K562 (cell line): ENCODE measurements around the gene RGS12. TPM values are rescaled to one million over a fixed set of nuclear protein-coding genes. Genes with fewer than 3 reads are reported as not detected.
A peak's percentile ranks its signal among the peaks of the same experiment; 100 is the strongest.

Experiments used
- ATAC-seq: fragments of 200-7000 bp; cut with Tn5 transposase; 3 replicates; pipeline ENCODE4 v1.9.1; 2020; ENCODE audit warnings: moderate library complexity
- BruUV-seq: library from RNA; stranded (reverse); fragments of 400-500 nt; replicated peaks from 2 replicates; lab custom pipeline; 2021; lab: Mats Ljungman, UMichigan
- CTCF ChIA-PET: fragments of 300-600 bp; formaldehyde crosslinking; extraction: SDS; loops from one replicate; lab custom pipeline; 2021; ENCODE audit warnings: low intra/inter-chr PET ratio; lab: Yijun Ruan, JAX
- POLR2A ChIA-PET: fragments of 300-600, 350-650 bp; sonication (Branson Sonifier 250); formaldehyde crosslinking; extraction: SDS; loops from one replicate; lab custom pipeline; 2021; ENCODE audit warnings: antibody characterized with exemption, inconsistent platforms; lab: Yijun Ruan, JAX
- DNase-seq, 4 experiments: peaks; one replicate each; pipeline versions ENCODE4 v3.0.0 to v3.0.0-alpha.2; 2011 to 2018; ENCODE audit warnings: low spot score in 3 of 4, mixed read lengths in 3 of 4; ENCODE audit errors: extremely low read depth in 1 of 4
- FAIRE-seq: peaks from 2 replicates; lab custom pipeline; 2011; peaks lifted over from hg19 to GRCh38; lab: Jason Lieb, UNC
- H2AFZ ChIP-seq: 2 replicates; pipeline ENCODE4 v1.6.0; 2011; ENCODE audit warnings: low read depth, low read length, control low read depth, inconsistent platforms
- H3K27ac ChIP-seq: fragments of 200-600 bp; 3 replicates; pipeline ENCODE4 v1.8.0; 2011; ENCODE audit warnings: low read depth, mild to moderate bottlenecking, control low read depth, inconsistent platforms, low read length, moderate library complexity, mixed read lengths; ENCODE audit errors: extremely low read depth
- H3K27me3 ChIP-seq, 2 experiments: fragments of 300-600 bp in 1 of 2; 2 replicates in 1 of 2; 3 replicates in 1 of 2; pipeline versions ENCODE4 v1.6.0 to v1.8.0; 2011; ENCODE audit warnings: inconsistent platforms in 2 of 2, low read length in 2 of 2, mild to moderate bottlenecking in 1 of 2, mixed read lengths in 1 of 2, moderate library complexity in 1 of 2; ENCODE audit not compliant: control insufficient read depth in 2 of 2, insufficient read depth in 2 of 2
- H3K36me3 ChIP-seq: fragments of 300-600 bp; 3 replicates; pipeline ENCODE4 v1.8.0; 2011; ENCODE audit warnings: mild to moderate bottlenecking, low read length, inconsistent platforms; ENCODE audit not compliant: control insufficient read depth, insufficient read depth
- H3K4me1 ChIP-seq, 2 experiments: fragments of 200-600 bp in 1 of 2; replicated peaks in 1 of 2; 2 replicates in 1 of 2; 3 replicates in 1 of 2; pipeline versions ENCODE4 v1.5.1 to v1.8.0; 2011; ENCODE audit warnings: inconsistent platforms in 2 of 2, low read length in 2 of 2, mild to moderate bottlenecking in 1 of 2, mixed read lengths in 1 of 2, moderate library complexity in 1 of 2; ENCODE audit not compliant: control insufficient read depth in 2 of 2, insufficient read depth in 2 of 2
- H3K4me2 ChIP-seq: 2 replicates; pipeline ENCODE4 v1.6.1; 2011; ENCODE audit warnings: low read length, control low read depth, inconsistent platforms, mixed read lengths; ENCODE audit not compliant: insufficient read depth
- H3K4me3 ChIP-seq: fragments of 200-600 bp; sonication (generic), shearing (Covaris generic); 2 replicates; pipeline ENCODE4 v1.5.1; 2016; ENCODE audit warnings: control low read depth, inconsistent platforms
- H3K79me2 ChIP-seq: fragments of 200-600 bp; 3 replicates; pipeline ENCODE4 v1.8.0; 2011; ENCODE audit warnings: low read length, inconsistent platforms; ENCODE audit not compliant: control insufficient read depth, insufficient read depth
- H3K9ac ChIP-seq, 2 experiments: 2 replicates each; pipeline versions ENCODE4 v1.6.0 to v1.6.1; 2011; ENCODE audit warnings: low read depth in 2 of 2, low read length in 2 of 2, control low read depth in 1 of 2, inconsistent platforms in 1 of 2, mild to moderate bottlenecking in 1 of 2, mixed read lengths in 1 of 2; ENCODE audit not compliant: insufficient read depth in 1 of 2
- H3K9me1 ChIP-seq: one replicate; pipeline ENCODE4 v1.6.0; 2011; ENCODE audit warnings: inconsistent platforms, mild to moderate bottlenecking, low read length, moderate library complexity; ENCODE audit not compliant: control insufficient read depth, insufficient read depth
- H3K9me3 ChIP-seq: replicated peaks from 2 replicates; pipeline ENCODE4 v1.5.1; 2011; ENCODE audit warnings: low read depth, low read length, inconsistent platforms; ENCODE audit not compliant: control insufficient read depth, insufficient read depth
- H4K20me1 ChIP-seq: replicated peaks from 2 replicates; pipeline ENCODE4 v1.6.1; 2011; ENCODE audit warnings: low read length, inconsistent platforms, mixed read lengths; ENCODE audit not compliant: control insufficient read depth, insufficient read depth
- CEBPB ChIP-seq: fragments of 450-650 bp; IDR thresholded peaks from 2 replicates; pipeline ENCODE4 v1.6.1; 2016; ENCODE audit warnings: missing genetic modification characterization, missing compliant biosample characterization
- ELK3 ChIP-seq: fragments of 450-650 bp; formaldehyde crosslinking; IDR thresholded peaks from 2 replicates; pipeline ENCODE4 v1.4.0; 2020; ENCODE audit warnings: mild to moderate bottlenecking
- FOXJ2 ChIP-seq: fragments of 200-800 bp; sonication (Bioruptor generic); IDR thresholded peaks from 2 replicates; pipeline ENCODE4 v1.6.1; 2016; ENCODE audit warnings: missing genetic modification characterization, missing compliant biosample characterization
- KAT2B ChIP-seq: IDR thresholded peaks from one replicate; pipeline ENCODE4 v1.6.1; 2012; ENCODE audit warnings: low read depth, mild to moderate bottlenecking, control low read depth, inconsistent platforms, low read length, moderate library complexity
- NFATC3 ChIP-seq: fragments of 450-650 bp; IDR thresholded peaks from 2 replicates; pipeline ENCODE4 v1.6.1; 2017; ENCODE audit warnings: mild to moderate bottlenecking
- NFYB ChIP-seq: IDR thresholded peaks from 2 replicates; pipeline ENCODE4 v1.6.1; 2011; ENCODE audit warnings: mild to moderate bottlenecking, moderate library complexity; ENCODE audit not compliant: insufficient read length; ENCODE audit errors: extremely low read depth
- SMARCE1 ChIP-seq: fragments of 450-650 bp; IDR thresholded peaks from 2 replicates; pipeline ENCODE4 v1.7.1; 2016; ENCODE audit warnings: mild to moderate bottlenecking
- XRCC4 ChIP-seq: IDR thresholded peaks from one replicate; pipeline ENCODE4 v1.6.1; 2011; ENCODE audit not compliant: insufficient read depth, insufficient read length; ENCODE audit errors: extremely low read depth
- ZNF253 ChIP-seq: fragments of 250-450 bp; sonication (Bioruptor Pico); conservative IDR thresholded peaks from 2 replicates; pipeline ENCODE4 v1.6.1; 2021; ENCODE audit warnings: mild to moderate bottlenecking
- WGBS: fragments of 100-300 bp; shearing (Covaris generic); methylation state at CpG from one replicate; pipeline ENCODE4 v1.1.6; 2016; ENCODE audit warnings: low coverage, mixed read lengths; ENCODE audit not compliant: insufficient coverage; ENCODE audit errors: missing lambda C conversion rate; 5-methylcytosine and 5-hydroxymethylcytosine counted together
- in situ Hi-C: fragments of 300-500 bp; cut with MboI; formaldehyde crosslinking; loops from 4 replicates; pipeline ENCODE4 v1.15.0; 2018; ENCODE audit warnings: inconsistent platforms, mixed read lengths
- intact Hi-C: fragments of 100-400 bp; cut with micrococcal nuclease; formaldehyde crosslinking; loops from 2 replicates; pipeline ENCODE4 v1.14.2; 2022
- polyA plus RNA-seq, 8 experiments: library from polyadenylated mRNA; depleted of rRNA in 4 of 8; stranded (reverse) in 5 of 8; unstranded in 3 of 8; fragments of >200 nt; fragmentation: Nextera tagmentation in 2 of 8; fragmentation: Illumina TruSeq in 1 of 8; extraction: Ambion mirVana in 2 of 8; extraction: Trizol in 1 of 8; gene quantifications; 2 replicates each; pipeline versions ENCODE4 v1.2.1 to v1.2.3, GENCODE V29; 2011 to 2014; ENCODE audit warnings: inconsistent platforms in 1 of 8, missing spikeins in 1 of 8
- total RNA-seq, 7 experiments: library from RNA; depleted of rRNA in 6 of 7; stranded (reverse); fragments of >200 nt in 6 of 7; fragmentation: Illumina TruSeq in 2 of 7; extraction: Trizol in 2 of 7; gene quantifications; 2 replicates each; pipeline versions ENCODE4 v1.2.1 to v1.2.3, GENCODE V29; 2011 to 2021; ENCODE audit warnings: low replicate concordance in 1 of 7
- TF ChIP-seq, protein P1 (sequence below): sonication (generic); formaldehyde crosslinking; IDR thresholded peaks from 2 replicates; pipeline ENCODE4 v1.9.0; 2022; ENCODE audit warnings: mild to moderate bottlenecking, missing genetic modification reagents
- TF ChIP-seq, protein P2 (sequence below), 3 experiments: IDR thresholded peaks in 2 of 3; conservative IDR thresholded peaks in 1 of 3; 2 replicates each; pipeline ENCODE4 v1.5.1; 2011 to 2012; ENCODE audit warnings: low read length in 3 of 3, mild to moderate bottlenecking in 3 of 3, control low read depth in 2 of 3, improper control_type of control experiment in 1 of 3, inconsistent platforms in 1 of 3, low read depth in 1 of 3, mixed read lengths in 1 of 3, moderate library complexity in 1 of 3; ENCODE audit not compliant: insufficient read depth in 2 of 3

Gene RGS12
- total and polyA plus RNA-seq, 9 of the 15 experiments (the other 6 are each of a cell fraction or from before 2014, with no cell fraction given), result 0.30 to 8.8 (median 5.5) TPM

- H3K27me3 ChIP-seq, result peaks cover 24 to 57% of the 10 kb centered on the region in 2 experiments
- peaks cover 0 to 48% of the 10 kb centered on the region in 2 experiments; a peak in 2 of 5 replicates for H3K4me1 ChIP-seq
- no peak overlapping the region for H3K9ac ChIP-seq
- H3K27ac ChIP-seq, result no peak overlapping the region
- in situ Hi-C loops, result no loop called here
- no peaks in the 10 kb centered on the region for H3K9me1 ChIP-seq
- H3K36me3 ChIP-seq, result no peaks in the 10 kb centered on the region
- no peak for ATAC-seq
- WGBS, result 7% methylated on average over 12 of the region's 13 CpGs
- no peaks in the 10 kb centered on the region for H3K9me3 ChIP-seq
- POLR2A ChIA-PET, result no interaction called here
- H4K20me1 ChIP-seq, result peaks cover 8% of the 10 kb centered on the region; the same call in 1 of the 2 replicates
- DNase-seq, result no peak
- TF ChIP-seq FOXJ2 (tag), result no peak
- TF ChIP-seq, protein P1, sequence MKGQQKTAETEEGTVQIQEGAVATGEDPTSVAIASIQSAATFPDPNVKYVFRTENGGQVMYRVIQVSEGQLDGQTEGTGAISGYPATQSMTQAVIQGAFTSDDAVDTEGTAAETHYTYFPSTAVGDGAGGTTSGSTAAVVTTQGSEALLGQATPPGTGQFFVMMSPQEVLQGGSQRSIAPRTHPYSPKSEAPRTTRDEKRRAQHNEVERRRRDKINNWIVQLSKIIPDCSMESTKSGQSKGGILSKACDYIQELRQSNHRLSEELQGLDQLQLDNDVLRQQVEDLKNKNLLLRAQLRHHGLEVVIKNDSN (CRISPR knock-in tag), result peak; percentile 60
- FAIRE-seq, result no peak
- intact Hi-C loops, result no loop called here
- H3K4me3 ChIP-seq, result no peak overlapping the region
- H3K79me2 ChIP-seq, result no peaks in the 10 kb centered on the region
- no TSS peak for BruUV-seq
- CTCF ChIA-PET, result no interaction called here
- no peak overlapping the region for H2AFZ ChIP-seq
- no peak overlapping the region for H3K4me2 ChIP-seq
Observed at GRCh38 chr4:3253808-3254207, 39.0 kb upstream of the RGS12 start.

DNA sequence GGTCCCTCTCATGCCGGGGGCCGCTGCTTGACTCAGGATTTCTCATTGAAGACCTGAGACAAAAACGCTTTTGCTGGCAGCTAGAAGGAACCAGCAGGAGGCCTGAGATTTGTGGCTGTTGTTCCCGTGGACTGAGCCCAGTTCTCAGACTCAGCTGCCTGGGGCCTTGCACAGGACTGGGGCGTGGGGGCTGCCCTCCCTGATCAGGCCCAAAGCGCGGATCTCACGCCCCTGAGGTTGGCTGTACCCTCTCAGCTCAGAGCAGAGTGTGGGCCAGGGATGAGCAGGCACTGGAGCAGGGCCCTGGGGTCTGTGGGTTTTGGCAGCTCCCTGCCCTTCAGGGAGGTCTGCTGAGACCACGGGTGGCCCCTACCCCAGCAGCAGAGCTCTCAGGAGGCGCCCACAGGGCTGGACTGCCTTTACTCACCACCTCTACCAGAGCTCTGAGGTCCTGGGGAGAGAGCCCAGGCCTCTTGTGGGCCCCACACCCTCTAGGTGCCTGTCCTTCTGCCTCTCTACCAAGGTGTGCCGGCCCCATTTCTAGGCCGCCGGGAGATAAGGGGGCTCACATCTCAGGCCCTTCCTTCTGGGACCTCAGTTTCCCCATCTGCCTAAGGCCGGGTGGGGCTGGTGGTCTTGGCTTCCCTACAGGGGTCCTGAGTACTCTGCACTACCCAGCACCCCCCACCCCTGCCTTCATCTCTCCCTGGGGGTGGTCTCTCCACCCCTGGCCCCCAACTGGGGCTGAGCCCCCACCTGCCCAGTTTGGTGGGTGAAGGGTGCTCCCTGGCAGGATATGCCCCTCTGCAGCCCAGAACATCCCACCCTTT is 38.3 kb upstream of the RGS12 start:
- Histone ChIP-seq H2AFZ (no peak overlapping the region), H3K27me3 (peaks cover 30 to 63% of the 10 kb centered on the region in 2 experiments), H3K9ac (0 out of 4 replicates have a peak overlapping the region, but pooled peaks of 1 of the 2 experiments have one; percentile 14), H3K9me1 (no peaks in the 10 kb centered on the region), H3K4me2 (no peak overlapping the region), H3K27ac (no peak overlapping the region), H3K9me3 (no peaks in the 10 kb centered on the region), H3K79me2 (no peaks in the 10 kb centered on the region), H4K20me1 (peaks cover 8% of the 10 kb centered on the region; the same call in 1 of the 2 replicates), H3K36me3 (no peaks in the 10 kb centered on the region), H3K4me1 (peaks cover 0 to 41% of the 10 kb centered on the region in 2 experiments; a peak in 2 of 5 replicates), H3K4me3 (no peak overlapping the region)
- in situ Hi-C loops, result no loop called here
- CTCF ChIA-PET, result no interaction called here
- BruUV-seq, result no TSS peak
- DNase-seq (no peak), FAIRE-seq (no peak), ATAC-seq (peak; percentile 12)
- 10% methylated on average over 13 of the region's 14 CpGs for WGBS
- POLR2A ChIA-PET, result interaction anchor here (0.6 kb wide), 1 partner anchor 114 kb away, joined by 3 read pairs; no protein-coding TSS in a partner anchor
- intact Hi-C loops, result no loop called here
- TF ChIP-seq ELK3 (CRISPR knock-in tag) (no peak), NFATC3 (no peak), ZNF253 (CRISPR knock-in tag) (no peak), XRCC4 (no peak), KAT2B (no peak), CEBPB (tag) (no peak), NFYB (no peak), SMARCE1 (no peak)
- TF ChIP-seq, protein P2, sequence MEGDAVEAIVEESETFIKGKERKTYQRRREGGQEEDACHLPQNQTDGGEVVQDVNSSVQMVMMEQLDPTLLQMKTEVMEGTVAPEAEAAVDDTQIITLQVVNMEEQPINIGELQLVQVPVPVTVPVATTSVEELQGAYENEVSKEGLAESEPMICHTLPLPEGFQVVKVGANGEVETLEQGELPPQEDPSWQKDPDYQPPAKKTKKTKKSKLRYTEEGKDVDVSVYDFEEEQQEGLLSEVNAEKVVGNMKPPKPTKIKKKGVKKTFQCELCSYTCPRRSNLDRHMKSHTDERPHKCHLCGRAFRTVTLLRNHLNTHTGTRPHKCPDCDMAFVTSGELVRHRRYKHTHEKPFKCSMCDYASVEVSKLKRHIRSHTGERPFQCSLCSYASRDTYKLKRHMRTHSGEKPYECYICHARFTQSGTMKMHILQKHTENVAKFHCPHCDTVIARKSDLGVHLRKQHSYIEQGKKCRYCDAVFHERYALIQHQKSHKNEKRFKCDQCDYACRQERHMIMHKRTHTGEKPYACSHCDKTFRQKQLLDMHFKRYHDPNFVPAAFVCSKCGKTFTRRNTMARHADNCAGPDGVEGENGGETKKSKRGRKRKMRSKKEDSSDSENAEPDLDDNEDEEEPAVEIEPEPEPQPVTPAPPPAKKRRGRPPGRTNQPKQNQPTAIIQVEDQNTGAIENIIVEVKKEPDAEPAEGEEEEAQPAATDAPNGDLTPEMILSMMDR (IDR thresholded peaks at IDR 0.05 in 2 of 3, conservative IDR thresholded peaks at IDR 0.05 in 1 of 3; ENCODE audit: insufficient read depth in 2 of 3, low read depth in 1 of 3, low read length in 3 of 3), result no peak
